Breast epithelium (tissue), 4 donors: ENCODE results near the gene NFAT5. TPM values are rescaled to one million over a fixed set of nuclear protein-coding genes. Genes with fewer than 3 reads are reported as not detected.

ENCODE experiments used
- DNase-seq, 2 donors: peaks; one replicate each; pipeline ENCODE4 v3.0.0-alpha.2; 2019; ENCODE audit warnings: low spot score in 2 of 2
- H3K27ac ChIP-seq, 2 donors: fragments of 200-600 bp; sonication (generic) in 1 of 2; one replicate each; pipeline ENCODE4 v1.5.1; 2016 to 2019; ENCODE audit warnings: mild to moderate bottlenecking in 1 of 2
- H3K27me3 ChIP-seq, 2 donors: fragments of 200-600 bp; sonication (generic) in 1 of 2; one replicate each; pipeline versions ENCODE4 v1.5.1 to v1.6.0; 2017 to 2019; ENCODE audit warnings: control low read depth in 1 of 2, mild to moderate bottlenecking in 1 of 2
- H3K36me3 ChIP-seq: fragments of 200-600 bp; one replicate; pipeline ENCODE4 v1.5.1; 2019
- H3K4me1 ChIP-seq, 2 donors: fragments of 200-600 bp; sonication (generic); one replicate each; pipeline ENCODE4 v1.5.1; 2016 to 2019; ENCODE audit warnings: control low read depth in 1 of 2
- H3K4me3 ChIP-seq, 3 donors: fragments of 200-600 bp; sonication (generic); 1 replicate in 2 of 3; 2 replicates in 1 of 3; pipeline ENCODE4 v1.5.1; 2016 to 2019; ENCODE audit warnings: mild to moderate bottlenecking in 3 of 3, moderate library complexity in 2 of 3
- H3K9me3 ChIP-seq, 2 donors: fragments of 200-600 bp; sonication (generic) in 1 of 2; one replicate each; pipeline ENCODE4 v1.5.1; 2016 to 2019; ENCODE audit warnings: control low read depth in 1 of 2
- POLR2A ChIP-seq: fragments of 450-650 bp; IDR thresholded peaks from one replicate; pipeline ENCODE4 v1.6.1; 2016; ENCODE audit warnings: antibody characterized with exemption, mild to moderate bottlenecking, moderate library complexity
- POLR2AphosphoS5 ChIP-seq, 3 donors: sonication (generic); formaldehyde crosslinking; IDR thresholded peaks; one replicate each; pipeline ENCODE4 v1.6.1; 2017; ENCODE audit warnings: antibody characterized with exemption in 3 of 3
- intact Hi-C: fragments of 100-400 bp; cut with DNase I; formaldehyde crosslinking; loops from one replicate; pipeline ENCODE4 v1.15.1; 2023; ENCODE audit warnings: low total_unique reads
- total RNA-seq, 3 donors: library from RNA; depleted of rRNA; stranded (reverse); fragments of >200 nt; gene quantifications; one replicate each; pipeline ENCODE4 v1.1.0, GENCODE V29; 2016
- TF ChIP-seq, protein P1 (sequence below), 3 donors: fragments of 450-650 bp; IDR thresholded peaks; one replicate each; pipeline ENCODE4 v1.5.1; 2016 to 2017; ENCODE audit warnings: antibody characterized with exemption in 3 of 3, mild to moderate bottlenecking in 3 of 3, moderate library complexity in 3 of 3

Gene NFAT5
- total RNA-seq, 3 donors from 2014 or later = 57.3 to 88.3 (median 63.3) TPM

DNA sequence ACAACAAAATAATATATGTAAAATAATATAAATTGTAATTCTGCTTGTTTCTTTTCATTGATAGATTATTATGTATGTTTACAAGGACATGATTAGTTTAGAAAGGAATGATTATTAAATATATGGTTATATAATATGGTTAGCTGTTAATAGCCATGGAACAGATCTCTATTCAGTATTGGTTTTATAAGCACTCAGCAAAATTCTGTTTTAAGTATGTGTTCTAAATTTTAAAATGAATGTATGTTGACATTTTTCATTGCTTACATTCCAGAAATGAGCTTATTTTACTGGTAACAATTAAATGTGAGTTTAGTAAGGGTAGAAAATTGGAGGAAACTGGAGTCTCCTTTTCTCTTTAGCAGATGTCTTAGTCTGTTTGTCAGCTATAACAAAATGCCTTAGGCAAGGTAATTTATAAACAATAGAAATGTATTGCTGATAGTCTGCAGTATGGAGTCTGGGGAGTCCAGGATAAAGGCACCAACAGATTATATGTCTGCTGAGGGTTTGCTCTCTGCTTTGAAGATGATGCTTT lies 45.4 kb downstream of the NFAT5 start:
- Histone ChIP-seq H3K4me3 (no peak overlapping the region), H3K9me3 (no peaks in the 10 kb centered on the region), H3K27ac (peak overlapping the region in 1 of 2 donors; percentile 5), H3K27me3 (no peaks in the 10 kb centered on the region), H3K36me3 (no peaks in the 10 kb centered on the region), H3K4me1 (peaks cover 0 to 8% of the 10 kb centered on the region in 2 donors)
- intact Hi-C loops = no loop called here
- TF ChIP-seq POLR2A (no peak), POLR2AphosphoS5 (IDR thresholded peaks at IDR 0.05) (no peak)
- TF ChIP-seq, protein P1, sequence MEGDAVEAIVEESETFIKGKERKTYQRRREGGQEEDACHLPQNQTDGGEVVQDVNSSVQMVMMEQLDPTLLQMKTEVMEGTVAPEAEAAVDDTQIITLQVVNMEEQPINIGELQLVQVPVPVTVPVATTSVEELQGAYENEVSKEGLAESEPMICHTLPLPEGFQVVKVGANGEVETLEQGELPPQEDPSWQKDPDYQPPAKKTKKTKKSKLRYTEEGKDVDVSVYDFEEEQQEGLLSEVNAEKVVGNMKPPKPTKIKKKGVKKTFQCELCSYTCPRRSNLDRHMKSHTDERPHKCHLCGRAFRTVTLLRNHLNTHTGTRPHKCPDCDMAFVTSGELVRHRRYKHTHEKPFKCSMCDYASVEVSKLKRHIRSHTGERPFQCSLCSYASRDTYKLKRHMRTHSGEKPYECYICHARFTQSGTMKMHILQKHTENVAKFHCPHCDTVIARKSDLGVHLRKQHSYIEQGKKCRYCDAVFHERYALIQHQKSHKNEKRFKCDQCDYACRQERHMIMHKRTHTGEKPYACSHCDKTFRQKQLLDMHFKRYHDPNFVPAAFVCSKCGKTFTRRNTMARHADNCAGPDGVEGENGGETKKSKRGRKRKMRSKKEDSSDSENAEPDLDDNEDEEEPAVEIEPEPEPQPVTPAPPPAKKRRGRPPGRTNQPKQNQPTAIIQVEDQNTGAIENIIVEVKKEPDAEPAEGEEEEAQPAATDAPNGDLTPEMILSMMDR (IDR thresholded peaks at IDR 0.05) = no peak
- DNase-seq = no peak

DNA sequence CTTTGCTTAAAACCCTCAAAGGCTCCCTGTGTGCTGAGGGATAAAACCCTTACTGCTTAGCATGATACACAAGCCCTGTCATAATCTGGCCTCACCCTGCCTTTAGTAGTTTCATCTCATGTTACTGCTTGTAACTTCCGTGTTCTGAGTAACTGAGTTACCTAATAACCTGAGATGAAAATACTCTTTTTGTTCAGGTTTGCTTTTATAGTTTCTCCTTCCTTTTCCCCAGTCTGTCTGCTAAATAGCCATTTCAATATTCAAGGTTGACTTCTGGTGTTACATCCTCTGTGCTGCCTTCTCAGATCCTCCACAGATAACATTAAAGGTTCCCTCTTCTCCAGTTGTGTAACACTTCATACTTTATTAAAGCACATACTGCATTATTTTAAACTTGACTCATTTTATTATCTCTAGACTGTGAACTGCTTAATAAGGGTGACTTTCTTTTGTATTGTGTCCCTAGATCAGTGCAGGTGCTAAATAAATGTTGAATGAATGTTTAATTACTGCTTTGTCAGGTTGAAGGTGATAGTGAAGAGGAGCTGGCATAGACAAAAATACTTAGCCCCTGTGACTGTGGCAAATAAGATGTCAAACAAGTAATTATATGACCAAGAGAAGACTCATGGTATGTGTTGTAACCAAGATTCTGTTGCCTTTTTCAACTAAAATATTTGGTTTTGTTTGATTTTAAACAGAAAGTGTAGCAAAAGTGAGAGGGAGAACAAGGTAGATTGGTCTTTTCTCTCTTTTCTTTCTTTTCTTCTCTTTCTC lies 47.8 kb downstream of the NFAT5 start:
- no peaks in the 10 kb centered on the region for H3K27me3 ChIP-seq
- no peak for DNase-seq
- peaks cover 0 to 9% of the 10 kb centered on the region in 2 donors for H3K4me1 ChIP-seq
- peak overlapping the region; percentile 73 to 86 for H3K27ac ChIP-seq
- no peaks in the 10 kb centered on the region for H3K36me3 ChIP-seq
- no peak overlapping the region for H3K4me3 ChIP-seq
- intact Hi-C loops = no loop called here
- TF ChIP-seq, protein P1 (IDR thresholded peaks at IDR 0.05) = no peak
- no peak for TF ChIP-seq POLR2AphosphoS5 (IDR thresholded peaks at IDR 0.05)
- TF ChIP-seq POLR2A = no peak
- no peaks in the 10 kb centered on the region for H3K9me3 ChIP-seq

DNA sequence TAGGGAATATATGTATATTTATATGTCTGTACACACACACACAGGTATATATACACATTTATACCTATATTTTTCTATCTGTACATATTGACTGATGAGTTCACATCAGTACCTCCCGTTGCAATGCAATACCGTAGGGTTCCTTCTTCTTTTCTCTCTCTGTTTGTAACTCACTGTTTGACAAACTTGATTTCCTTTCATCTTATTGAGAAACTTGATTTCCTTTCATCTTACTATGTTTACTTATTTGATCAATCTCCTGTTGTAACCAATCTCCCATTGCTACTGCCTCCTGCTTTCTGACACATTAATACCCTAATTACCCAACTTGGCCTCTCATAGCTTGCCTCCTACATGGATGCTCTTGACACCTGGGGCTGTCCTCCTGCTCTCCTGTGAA lies 49.8 kb downstream of the NFAT5 start:
- no peak for DNase-seq
- Histone ChIP-seq H3K27ac (no peak overlapping the region), H3K36me3 (no peaks in the 10 kb centered on the region), H3K9me3 (no peaks in the 10 kb centered on the region), H3K4me1 (peaks cover 0 to 11% of the 10 kb centered on the region in 2 donors), H3K27me3 (no peaks in the 10 kb centered on the region), H3K4me3 (no peak overlapping the region)
- TF ChIP-seq POLR2A (no peak), POLR2AphosphoS5 (IDR thresholded peaks at IDR 0.05) (no peak)
- TF ChIP-seq, protein P1 (IDR thresholded peaks at IDR 0.05) = no peak
- intact Hi-C loops = no loop called here

DNA sequence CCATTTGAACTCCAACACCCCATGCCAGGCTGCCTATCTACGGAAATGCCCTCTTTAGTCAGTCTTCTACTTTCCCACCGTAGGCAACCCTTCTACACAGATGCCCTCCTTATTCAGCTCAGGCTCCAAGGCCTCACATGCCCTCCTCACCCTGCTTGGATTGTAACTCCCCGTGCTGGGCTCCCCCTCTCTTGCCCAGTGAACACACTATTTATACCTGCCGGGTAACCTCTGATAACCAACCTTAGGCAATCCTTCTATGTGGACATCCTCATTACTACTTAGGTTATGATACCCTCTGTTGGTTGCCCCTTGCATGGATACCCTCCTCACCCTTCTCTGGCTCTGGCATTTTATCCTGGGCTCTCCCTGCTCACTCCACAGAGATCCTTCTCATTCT lies 50.3 kb downstream of the NFAT5 start:
- Histone ChIP-seq H3K27me3 (no peaks in the 10 kb centered on the region), H3K4me3 (no peak overlapping the region), H3K27ac (no peak overlapping the region), H3K36me3 (no peaks in the 10 kb centered on the region), H3K9me3 (no peaks in the 10 kb centered on the region), H3K4me1 (peaks cover 0 to 7% of the 10 kb centered on the region in 2 donors)
- TF ChIP-seq POLR2A = no peak
- TF ChIP-seq POLR2AphosphoS5 (IDR thresholded peaks at IDR 0.05) = no peak
- TF ChIP-seq, protein P1 (IDR thresholded peaks at IDR 0.05) = no peak
- no peak for DNase-seq
- intact Hi-C loops = no loop called here

DNA sequence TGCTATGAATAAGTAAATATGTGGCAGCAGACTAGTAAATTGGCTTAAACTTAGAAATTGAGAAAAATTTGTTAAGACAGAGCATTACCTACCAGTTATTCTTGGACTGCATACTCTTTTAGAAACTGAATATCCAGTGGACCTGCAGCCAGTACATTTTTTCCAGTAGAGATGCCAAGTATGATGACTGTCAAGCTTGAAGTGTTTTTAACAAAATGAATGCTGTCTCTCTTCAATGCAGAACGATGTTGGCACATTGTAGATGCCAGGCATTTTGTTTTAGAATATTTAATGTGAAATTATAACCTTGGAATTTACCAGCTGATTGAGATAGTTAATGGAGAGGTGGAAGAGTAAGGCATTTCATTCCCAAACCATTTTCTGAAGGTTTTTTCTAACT lies 52.5 kb downstream of the NFAT5 start:
- Histone ChIP-seq H3K27me3 (no peaks in the 10 kb centered on the region), H3K36me3 (no peaks in the 10 kb centered on the region), H3K4me1 (peaks cover 0 to 4% of the 10 kb centered on the region in 2 donors), H3K27ac (peak overlapping the region in 1 of 2 donors; percentile 2), H3K4me3 (no peak overlapping the region), H3K9me3 (no peaks in the 10 kb centered on the region)
- DNase-seq = no peak
- intact Hi-C loops = no loop called here
- TF ChIP-seq POLR2A = no peak
- TF ChIP-seq, protein P1 (IDR thresholded peaks at IDR 0.05) = no peak
- no peak for TF ChIP-seq POLR2AphosphoS5 (IDR thresholded peaks at IDR 0.05)
